ENCODE results near the gene TPR. TPM values are rescaled to one million over a fixed set of nuclear protein-coding genes. Genes with fewer than 3 reads are reported as not detected.

Gene TPR
- total RNA-seq, 4 donors from 2014 or later: 81.1 to 138 (median 112) TPM

DNA sequence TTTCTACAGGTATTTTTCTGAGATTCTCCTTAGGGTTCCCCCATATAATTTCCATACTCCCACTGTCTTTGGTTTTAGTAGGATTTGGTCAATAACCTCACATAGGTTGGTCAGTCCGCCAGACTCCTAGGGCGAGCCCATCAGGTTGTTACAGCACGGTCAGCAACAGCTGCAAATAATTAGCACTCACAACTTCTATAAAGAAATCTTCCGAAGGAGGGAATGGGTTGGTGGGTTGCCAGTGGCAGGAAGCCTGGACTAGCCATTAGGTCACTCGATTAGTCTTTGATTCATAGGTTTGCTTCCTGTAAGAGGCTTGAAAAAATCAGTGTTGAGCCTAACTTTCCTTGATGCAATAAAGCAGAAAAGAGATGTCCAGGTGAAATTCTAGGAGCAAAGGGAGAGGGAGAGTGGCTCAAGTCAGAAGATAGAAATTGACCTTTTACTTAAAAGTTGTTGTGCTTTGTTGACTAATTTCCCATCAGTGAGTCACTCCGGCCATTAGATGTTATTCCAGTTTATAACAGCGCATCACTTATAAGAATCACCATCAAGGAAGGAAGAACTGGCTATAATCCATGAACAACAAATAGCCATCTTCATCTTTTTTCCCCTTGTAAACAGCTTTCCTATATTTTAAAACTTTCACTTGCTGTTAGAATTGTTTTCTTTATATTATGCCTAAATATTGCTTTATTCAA, 88.3 kb downstream of the TPR start:
- Histone ChIP-seq H3K36me3 (no peaks in the 10 kb centered on the region), H3K27me3 (no peaks in the 10 kb centered on the region), H3K4me3 (no peak overlapping the region), H3K27ac (no peak overlapping the region), H3K9me3 (no peaks in the 10 kb centered on the region), H3K4me1 (no peaks in the 10 kb centered on the region)
- TF ChIP-seq POLR2A (IDR thresholded peaks at IDR 0.05) (no peak), CTCF (IDR thresholded peaks at IDR 0.05) (no peak)
- no peak for DNase-seq

DNA sequence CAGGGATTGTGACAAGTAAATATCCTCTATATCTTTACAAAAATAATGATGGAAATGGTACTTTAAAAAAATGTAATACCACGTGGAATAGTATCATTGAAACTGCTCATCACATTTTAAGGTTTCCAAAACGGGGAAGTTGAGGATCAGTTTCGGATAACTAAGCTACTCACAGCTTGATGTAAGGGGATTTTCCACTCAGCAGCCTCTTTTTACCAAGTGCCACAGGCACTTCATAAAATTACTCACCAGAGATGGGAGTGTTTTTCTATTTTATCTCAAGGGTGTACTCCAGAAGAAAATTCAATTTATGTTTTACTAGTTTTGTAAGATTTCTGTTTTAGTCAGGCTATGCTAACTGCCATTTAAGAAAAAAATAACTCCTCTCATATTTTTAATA, 91.7 kb downstream of the TPR start:
- Histone ChIP-seq H3K4me1 (no peaks in the 10 kb centered on the region), H3K36me3 (no peaks in the 10 kb centered on the region), H3K9me3 (no peaks in the 10 kb centered on the region), H3K27ac (no peak overlapping the region), H3K27me3 (no peaks in the 10 kb centered on the region), H3K4me3 (no peak overlapping the region)
- no peak for DNase-seq
- TF ChIP-seq CTCF (IDR thresholded peaks at IDR 0.05): no peak
- TF ChIP-seq POLR2A (IDR thresholded peaks at IDR 0.05): no peak

GRCh38 chr1:186282466-186282865, 92.6 kb downstream of the TPR start:
- H3K27me3 ChIP-seq: no peaks in the 10 kb centered on the region
- DNase-seq: no peak
- no peaks in the 10 kb centered on the region for H3K36me3 ChIP-seq
- H3K4me1 ChIP-seq: no peaks in the 10 kb centered on the region
- no peak overlapping the region for H3K4me3 ChIP-seq
- no peaks in the 10 kb centered on the region for H3K9me3 ChIP-seq
- H3K27ac ChIP-seq: no peak overlapping the region
- no peak for TF ChIP-seq CTCF (IDR thresholded peaks at IDR 0.05)
- no peak for TF ChIP-seq POLR2A (IDR thresholded peaks at IDR 0.05)

- Histone ChIP-seq H3K4me3 (no peak overlapping the region), H3K9me3 (no peaks in the 10 kb centered on the region), H3K27me3 (no peaks in the 10 kb centered on the region), H3K4me1 (no peaks in the 10 kb centered on the region), H3K36me3 (no peaks in the 10 kb centered on the region), H3K27ac (no peak overlapping the region)
- DNase-seq: no peak
- no peak for TF ChIP-seq POLR2A (IDR thresholded peaks at IDR 0.05)
- no peak for TF ChIP-seq CTCF (IDR thresholded peaks at IDR 0.05)
Observed at GRCh38 chr1:186275822-186276221, 99.2 kb downstream of the TPR start.

DNA sequence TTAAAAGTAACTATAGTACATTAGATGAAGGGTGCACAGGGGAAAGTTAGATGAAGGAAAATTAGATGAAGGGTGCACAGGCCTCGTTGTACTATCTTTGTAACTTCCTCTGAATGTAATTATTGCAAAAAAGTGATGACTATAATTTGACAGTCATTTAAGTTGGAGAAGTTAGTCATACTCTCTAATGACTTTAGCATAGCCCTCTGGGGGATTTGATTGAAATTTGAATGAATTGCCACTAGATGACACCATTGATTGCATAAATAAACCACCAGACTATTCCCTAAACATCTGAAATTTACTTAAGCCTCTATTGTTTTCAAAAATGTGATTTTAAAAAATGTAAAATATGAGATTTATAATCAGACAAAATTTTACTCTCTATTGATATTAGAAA, 102.6 kb downstream of the TPR start:
- Histone ChIP-seq H3K9me3 (no peaks in the 10 kb centered on the region), H3K4me3 (no peak overlapping the region), H3K36me3 (no peaks in the 10 kb centered on the region), H3K27ac (no peak overlapping the region), H3K27me3 (no peaks in the 10 kb centered on the region), H3K4me1 (no peaks in the 10 kb centered on the region)
- TF ChIP-seq POLR2A (IDR thresholded peaks at IDR 0.05) (no peak), CTCF (IDR thresholded peaks at IDR 0.05) (no peak)
- DNase-seq: no peak

DNA sequence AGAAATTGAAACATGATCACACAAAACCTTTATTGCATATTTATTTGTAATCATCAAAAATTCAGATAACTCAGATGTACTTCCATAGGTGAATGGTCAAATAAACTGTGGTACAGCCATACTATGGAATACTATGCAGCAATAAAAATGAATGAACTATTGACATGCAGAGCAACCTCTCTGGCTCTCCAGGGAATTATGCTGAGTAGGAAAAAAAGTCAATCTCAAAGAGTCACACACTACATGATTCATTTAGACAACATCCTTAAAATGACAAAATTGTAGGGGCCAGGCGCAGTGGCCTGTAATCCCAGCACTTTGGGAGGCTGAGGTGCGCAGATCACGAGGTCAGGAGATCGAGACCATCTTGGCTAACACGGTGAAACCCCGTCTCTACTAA, 104.0 kb downstream of the TPR start:
- Histone ChIP-seq H3K4me3 (no peak overlapping the region), H3K9me3 (no peaks in the 10 kb centered on the region), H3K4me1 (no peaks in the 10 kb centered on the region), H3K27ac (no peak overlapping the region), H3K36me3 (no peaks in the 10 kb centered on the region), H3K27me3 (no peaks in the 10 kb centered on the region)
- DNase-seq: no peak
- no peak for TF ChIP-seq POLR2A (IDR thresholded peaks at IDR 0.05)
- TF ChIP-seq CTCF (IDR thresholded peaks at IDR 0.05): no peak
